HG03457 (cell line): ENCODE data around the gene IGSF23.
"Not testable (repeated sequence)": the region's sequence is repeated elsewhere in the genome, so short reads cannot be mapped to it uniquely, and the experiment has no call there.

Experiments
- ATAC-seq: cut with Tn5 transposase; IDR thresholded peaks from one replicate; pipeline ENCODE4 v1.9.1; 2021; ENCODE audit warnings: moderate number of reproducible peaks; ENCODE audit not compliant: unreplicated experiment

IGSF23 gene

DNA sequence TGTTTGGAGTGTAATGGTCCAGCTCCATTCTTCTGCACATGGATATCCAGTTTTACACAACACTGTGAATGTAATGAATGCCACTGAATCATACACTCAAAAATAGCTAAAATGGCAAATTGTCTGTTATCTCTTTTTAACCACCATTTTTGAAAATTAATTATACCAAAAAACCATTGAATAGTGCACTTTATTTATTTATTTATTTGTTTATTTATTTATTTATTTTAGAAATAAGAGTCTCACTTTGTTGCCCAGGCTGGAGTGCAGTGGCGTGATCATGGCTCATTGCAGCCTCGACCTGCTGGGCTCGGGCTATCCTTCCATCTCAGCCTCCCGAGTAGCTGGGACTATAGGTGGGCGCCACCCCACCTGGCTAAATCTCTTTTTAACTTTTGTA, 50.6 kb downstream of the IGSF23 start:
- ATAC-seq, result no peak

DNA sequence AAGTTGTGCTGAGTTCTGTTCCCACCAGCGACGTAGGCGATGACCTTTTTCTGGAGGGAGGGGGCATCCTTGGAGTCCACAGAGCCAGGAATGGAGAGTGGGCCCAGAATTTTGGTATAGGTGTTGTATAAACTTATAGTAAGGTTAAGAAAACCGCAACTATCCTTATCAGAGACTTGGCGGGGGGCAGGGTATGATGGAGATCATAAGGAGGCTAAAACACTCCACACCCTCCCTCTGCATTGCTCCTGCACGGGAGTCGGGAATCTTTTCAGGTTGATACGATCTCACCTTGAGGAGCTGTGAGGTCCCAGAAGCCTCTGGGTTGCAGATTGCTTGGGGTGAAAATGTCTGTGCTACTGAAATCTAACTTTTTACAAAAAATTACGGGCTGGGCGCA, 51.6 kb downstream of the IGSF23 start:
- ATAC-seq, result no peak

DNA sequence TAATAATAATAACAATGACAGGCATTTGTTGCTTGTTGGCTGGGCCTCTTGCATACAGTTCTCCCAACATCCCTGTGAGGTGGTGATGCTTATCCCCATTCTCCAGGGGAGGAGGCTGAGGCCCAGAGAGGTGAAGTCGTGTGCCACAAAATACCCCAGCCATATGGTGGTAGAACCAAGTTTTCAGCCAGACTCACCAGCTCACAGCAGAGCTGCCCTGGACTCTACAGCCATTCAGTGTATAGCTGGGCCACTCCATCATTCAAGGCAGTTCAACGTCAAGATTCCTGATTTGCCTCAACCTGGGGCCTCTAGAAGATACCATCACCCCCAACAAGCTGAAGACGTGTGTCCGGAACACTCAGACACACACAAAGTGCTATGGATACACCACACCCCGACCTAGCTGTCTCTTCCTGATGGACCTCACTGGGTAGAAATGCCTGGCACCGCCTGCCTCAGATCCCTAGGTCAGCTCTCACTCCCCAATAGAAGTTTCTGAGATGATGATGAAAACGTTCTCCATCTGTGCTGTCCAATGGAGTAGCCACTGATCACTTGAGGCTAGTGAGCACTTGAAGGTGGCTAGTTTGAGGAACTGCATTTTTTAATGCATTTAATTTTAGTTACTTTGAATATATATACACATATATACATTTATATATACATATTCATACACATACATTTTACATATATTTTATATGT, 53.6 kb downstream of the IGSF23 start:
- no peak for ATAC-seq

DNA sequence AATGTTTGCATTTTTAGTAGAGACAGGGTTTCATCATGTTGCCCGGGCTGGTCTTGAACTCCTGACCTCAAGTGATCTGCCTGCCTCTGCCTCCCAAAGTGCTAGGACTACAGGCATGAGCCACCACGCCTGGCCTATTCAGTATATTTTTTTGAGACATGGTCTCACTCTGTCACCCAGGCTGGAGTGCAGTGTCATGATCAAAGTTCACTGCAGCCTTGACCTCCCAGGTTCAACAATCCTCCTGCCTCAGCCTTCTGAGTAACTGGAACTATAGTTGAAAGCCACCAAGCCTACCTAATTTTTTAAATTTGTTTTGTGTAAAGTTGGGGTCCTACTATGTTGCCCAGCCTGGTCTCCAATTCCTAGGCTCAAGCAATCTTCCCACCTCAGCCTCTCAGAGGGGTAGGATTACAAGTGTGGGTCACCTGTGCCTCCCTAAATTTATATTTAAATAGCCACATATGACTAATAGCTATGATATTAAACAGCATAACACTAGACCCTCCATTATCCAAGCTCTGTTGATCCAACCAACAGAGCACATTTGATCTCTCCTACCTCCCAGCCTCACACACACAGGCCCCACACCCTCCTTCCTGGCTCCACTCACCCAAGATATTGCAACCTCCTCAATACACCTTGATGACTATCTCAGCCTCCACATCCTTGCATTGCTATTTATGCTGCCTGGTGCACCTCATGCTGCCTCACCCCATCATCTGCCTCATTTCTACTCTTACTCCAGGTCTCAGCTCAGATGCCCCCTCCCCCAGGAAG, 55.8 kb downstream of the IGSF23 start:
- no peak for ATAC-seq

DNA sequence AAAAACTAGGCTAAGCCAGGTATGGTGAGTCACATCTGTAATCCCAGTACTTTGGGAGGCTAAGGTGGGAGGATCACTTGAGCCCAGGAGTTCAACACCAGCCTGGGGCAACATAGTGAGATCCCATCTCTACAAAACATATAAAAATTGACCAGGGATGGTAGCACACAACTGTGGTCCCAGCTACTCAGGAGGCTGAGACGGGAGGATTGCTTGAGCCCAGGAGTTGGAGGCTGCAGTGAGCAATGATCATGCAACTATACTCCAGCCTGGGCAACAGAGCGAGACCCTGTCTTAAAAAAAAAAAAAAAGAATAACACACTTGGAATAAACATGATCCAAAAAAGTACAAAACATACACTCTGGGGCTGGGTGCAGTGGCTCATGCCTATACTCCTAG, 56.7 kb downstream of the IGSF23 start:
- not testable (repeated sequence) for ATAC-seq

DNA sequence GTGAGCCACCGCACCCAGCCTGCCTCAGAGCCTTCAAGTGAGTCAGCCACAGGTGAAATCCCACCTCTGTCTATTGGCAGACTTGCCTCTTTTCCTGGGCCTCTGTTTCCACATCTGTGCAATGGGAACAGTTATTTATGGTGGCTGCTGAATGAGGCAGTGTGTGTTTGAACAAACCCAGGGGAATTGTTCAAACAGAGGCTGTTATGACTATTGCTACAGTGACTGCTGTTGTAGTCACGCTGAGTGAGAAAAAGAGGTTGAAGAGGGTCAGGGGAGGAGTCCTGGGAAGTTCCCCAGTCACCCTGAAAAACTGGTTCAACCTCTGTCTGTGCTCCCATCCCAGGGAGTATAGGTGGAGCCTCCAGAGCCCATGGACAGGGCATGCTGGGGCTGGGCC, 58.0 kb downstream of the IGSF23 start, which contains the start of gene CEACAM19:
TSS of gene CEACAM19 (plus strand) at position 83 of the 400 bp plus-strand sequence. CDS start 450 bp downstream, outside the sequence.
- ATAC-seq, result no peak

DNA sequence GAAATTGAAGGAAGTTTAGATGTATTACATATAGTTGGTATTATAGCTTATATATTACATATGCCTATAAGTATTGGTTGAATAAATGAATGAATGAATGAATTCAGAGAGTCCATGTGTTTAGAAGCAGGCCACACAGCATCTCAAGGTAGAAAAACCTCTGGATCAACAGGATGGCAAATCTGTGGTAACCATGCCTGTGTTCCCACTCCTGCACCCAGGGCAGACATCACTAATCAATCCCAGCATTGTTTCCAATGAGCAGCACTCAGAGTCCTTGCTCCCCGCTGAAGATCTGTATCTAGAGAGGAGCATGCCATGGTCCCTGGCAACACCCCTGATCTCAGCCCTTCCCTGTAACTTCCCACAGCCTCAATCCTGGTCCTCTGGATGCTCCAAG, 58.9 kb downstream of the IGSF23 start:
- no peak for ATAC-seq

DNA sequence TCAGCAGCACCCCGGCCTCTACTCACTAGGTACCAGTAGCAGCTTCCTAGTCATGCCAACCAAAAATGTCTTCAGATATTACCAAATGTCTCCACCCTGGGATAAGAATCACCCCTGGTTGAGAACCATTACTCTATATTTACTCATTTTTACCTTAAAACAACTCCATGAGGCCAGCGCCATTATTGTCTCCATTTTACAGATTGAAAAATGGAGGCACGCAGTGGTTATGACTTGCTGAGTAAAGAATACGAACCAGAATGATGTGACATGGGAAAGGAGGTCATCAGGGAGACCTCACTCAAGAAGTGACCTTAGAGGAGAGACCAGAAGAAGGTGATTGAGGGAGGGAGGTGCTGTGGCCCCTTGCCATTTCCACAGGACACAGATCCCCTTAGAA, 60.1 kb downstream of the IGSF23 start:
- no peak for ATAC-seq

DNA sequence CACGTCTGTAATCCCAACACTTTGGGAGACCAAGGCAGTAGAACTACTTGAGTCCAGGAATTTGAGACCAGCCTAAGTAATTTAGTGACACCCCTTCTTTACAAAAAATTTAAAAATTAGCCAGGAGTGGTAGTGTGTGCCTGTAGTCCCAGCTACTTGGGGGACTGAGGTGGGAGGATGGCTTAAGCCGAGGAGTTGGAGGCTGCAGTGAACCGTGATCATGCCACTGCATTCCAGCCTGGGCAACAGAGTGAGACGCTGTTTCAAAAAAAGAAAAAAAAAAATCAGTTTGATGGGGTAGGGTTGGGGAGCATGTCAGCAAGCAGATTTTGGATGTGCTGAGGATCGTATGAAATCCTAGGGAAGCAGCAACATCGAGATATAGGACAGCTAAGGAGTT, 62.2 kb downstream of the IGSF23 start:
- ATAC-seq, result no peak

DNA sequence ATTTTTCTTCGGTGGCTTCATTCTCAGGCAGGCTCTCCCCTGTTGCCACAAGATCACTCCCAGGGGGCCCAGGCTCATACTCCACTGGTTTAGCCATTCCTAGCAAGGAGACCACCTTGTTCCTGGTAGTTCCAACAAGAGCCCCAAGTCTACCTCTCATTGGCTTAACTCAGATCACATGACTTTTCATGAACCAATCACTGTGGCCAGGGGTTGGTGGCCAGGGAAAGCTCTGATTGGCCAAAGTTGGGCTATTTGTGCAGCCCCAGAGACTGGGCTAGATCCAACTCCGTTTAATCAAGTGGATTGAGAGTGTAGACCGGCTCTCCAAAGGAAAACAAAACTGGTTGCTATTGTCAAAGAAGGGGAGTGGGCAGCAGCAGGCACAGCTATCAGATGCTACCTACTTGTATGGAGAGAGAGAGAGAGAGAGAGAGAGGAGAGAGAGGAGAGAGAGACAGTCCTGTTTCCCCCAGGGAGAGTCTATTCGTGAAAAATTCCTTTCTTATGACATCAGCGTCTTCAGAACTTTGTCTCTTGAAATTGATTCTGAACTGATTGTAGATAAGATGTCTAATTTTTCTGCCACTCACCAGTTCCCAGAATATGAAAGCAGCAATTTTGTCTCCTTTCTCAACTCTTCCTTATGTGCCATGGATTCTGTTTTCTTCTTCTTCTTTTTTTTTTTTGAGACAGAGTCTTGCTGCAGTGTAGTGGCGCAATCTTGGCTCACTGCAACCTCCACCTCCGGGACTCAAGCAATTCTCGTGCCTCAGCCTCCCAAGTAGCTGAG, 63.9 kb downstream of the IGSF23 start:
- ATAC-seq, result no peak

DNA sequence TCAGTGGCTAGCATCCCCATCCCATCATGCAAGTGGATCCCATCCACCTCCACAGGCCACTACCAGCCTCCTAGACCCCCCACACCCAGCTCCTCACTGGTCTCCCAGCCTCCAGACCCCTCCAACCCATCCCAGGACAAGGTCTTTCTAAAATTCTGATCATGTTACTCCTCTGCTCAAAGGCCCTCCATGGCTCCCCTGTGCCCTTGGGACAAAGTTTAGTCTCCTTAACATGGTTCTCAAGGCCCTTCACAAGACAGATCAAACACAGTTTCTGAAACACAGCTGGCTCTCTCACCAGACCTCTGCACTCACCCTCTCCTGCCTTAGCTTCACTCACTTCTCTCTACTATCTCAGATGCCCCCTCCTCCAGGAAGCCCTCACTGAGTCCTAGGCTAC, 67.2 kb downstream of the IGSF23 start:
- no peak for ATAC-seq

DNA sequence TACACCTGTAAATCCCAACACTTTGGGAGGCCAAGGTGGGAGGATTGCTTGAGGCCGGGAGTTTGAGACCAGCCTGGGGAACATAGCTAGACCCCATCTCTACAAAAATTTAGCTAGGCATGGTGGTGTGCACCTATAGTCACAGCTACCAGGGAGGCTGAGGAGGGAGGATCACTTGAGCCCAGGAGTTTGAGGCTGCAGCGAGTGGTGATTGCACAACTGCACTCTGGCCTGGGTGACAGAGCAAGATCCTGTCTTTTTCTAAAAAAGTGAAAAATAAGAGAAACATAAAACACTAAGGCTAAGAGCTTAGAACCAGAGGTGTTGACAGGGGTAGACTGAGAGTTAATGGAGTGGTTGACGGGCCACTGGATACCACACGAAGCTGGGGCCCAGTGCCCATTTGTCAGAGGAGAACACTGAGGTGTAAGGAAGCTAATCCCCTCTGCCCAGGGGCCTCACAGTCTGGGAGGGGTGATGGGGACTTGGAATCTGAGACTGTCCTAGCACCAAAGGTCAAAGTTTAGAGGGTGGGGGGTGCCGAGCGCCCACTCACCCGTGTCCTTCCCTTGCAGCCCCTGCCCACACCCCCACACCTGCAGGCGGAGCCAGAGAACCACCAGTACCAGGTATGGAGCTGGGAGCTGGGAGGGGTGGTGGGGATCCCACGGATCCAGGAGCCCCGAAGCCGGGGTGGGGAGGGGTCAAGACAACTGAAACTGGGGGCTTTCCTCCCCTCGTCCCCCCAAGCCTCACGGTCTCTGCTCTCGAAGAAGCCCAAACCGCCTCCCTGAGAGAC, 68.8 kb downstream of the IGSF23 start:
- no peak for ATAC-seq

DNA sequence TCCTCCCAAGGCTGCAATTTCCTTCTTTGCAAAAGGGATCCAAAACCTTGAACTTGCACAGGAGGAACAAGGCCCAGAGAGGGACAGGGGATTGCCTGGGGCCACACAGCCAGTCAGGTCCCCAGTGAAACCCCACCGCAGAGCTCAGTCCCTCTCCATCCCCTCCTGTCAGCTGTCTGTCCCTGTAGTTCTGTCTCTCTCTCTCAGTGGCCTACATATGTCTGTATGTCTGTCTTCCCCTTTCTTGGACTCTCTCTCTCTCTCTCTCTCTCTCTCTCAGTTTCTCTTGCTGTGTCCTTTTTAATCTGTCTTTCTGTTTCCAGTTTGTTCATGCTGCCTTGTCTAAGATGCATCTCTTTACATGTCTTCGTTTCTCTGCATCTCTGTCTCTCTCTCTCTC, 69.4 kb downstream of the IGSF23 start:
- no peak for ATAC-seq

DNA sequence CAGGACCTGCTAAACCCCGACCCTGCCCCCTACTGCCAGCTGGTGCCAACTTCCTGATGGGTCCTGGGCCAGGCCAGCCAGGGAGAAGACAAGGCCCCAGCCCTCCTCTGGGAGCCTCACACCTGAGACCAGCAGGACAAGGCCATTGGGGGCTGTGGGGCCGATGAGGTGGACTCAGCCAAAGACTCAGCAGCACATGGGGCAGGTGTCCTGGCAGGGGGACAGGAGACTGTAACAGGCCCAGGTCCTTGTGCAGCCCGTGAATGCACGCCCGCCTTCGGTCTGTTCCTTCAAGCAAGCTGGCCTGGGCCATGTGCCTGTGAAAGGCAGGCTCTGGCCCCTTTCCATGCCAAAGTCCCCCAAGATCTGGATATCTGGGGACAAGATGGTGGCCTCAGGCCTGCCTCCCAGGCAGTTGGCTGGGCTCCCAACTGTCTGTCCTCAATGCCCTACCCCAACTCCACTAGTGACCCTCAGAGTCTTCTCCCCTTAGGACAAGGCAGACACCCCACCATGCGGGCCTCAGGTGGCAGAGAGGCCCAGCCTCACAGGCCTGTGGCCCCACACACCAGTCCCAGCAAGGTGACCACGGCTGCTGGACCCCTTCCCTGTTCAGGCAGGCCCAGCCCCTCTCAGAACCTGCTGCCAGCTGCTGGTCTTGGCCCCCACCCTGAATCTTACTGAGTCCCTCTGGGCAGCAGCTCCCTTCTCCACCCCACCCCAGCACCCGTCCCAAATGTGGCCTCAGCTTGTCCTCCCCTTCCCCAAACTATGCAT, 70.3 kb downstream of the IGSF23 start:
- no peak for ATAC-seq

DNA sequence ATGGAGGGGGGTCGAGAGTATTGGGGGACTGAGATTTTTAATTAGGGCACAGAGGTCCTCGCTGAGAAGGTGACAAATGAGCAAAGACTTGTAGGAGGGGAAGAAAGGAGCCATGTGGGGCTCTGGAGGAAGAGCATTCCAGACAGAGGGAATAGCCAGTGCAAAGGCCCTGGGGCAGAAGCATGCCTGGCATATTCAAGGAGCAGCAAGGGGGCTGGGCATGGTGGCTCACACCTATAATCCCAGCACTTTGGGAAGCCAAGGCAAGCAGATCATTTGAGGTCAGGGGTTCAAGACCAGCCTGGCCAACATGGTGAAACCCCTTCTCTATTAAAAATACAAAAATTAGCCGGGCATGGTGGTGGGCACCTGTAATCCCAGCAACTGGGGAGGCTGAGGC, 71.0 kb downstream of the IGSF23 start:
- ATAC-seq, result not testable (repeated sequence)

DNA sequence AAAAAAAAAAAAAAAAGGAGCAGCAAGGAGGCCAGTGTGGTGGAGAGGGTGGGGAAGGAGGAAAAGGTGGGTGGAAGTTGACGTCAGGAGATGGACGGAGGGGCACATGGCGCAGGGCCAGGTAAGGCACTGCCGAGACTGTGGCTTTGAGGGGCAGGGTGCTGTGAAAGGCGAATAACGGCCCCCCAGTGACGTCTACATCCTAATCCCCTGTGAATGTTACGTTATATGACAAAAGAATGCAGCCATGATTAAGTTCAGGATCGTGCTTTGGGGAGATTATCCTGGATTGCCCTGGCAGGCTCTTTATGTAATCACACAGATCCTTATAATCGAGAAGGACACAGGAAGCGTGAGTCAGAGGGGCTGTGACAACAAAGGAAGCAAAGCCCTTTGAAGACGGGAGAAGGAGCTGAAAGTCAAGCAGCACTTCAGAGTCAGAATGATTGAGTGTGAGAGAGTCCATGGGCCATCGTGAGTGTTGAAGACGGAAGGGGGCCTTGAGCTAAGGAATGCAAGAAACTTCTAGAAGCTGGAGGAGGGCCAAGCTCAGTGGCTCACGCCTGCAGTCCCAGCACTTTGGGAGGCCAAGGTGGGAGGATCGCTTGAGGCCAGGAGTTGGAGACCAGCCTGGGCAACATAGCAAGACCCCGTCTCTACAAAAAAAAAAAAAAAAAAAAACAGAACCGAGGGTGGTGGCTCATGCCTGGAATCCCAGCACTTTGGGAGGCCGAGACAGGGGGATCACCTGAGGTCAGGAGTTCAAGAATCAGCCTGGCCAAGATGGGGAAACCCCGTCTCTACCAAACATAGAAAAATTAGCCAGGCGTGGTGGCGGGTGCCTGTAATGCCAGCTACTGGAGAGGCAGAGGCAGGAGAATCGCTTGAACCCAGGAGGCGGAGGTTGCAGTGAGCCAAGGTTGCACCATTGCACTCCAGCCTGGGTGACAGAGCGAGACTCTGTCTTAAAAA, 71.8 kb downstream of the IGSF23 start:
- ATAC-seq, result no peak

DNA sequence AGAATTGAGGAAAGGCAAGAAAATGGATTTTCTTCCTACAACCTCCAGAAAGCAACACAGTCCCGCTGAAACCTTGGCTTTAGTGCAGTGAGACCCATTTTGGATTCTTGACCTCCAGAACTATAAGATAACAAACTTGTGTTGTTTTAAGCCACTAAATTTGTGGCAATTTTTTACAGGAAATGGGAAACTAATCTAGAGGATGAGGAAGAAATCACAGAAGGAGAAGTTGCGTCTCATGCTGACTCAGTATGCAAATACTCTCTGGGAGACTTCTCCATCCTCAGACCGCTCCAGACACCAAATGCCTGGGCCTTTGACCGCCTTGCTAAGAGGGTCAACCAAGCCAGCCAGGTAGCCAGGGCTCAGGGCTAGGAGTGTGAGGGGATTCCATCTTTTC, 72.5 kb downstream of the IGSF23 start:
- ATAC-seq, result no peak
